AG04450 (cell line): Measurements from ENCODE around the gene ST8SIA3. TPM values are rescaled to one million over a fixed set of nuclear protein-coding genes. Genes with fewer than 3 reads are reported as not detected.

Experiments
- CTCF ChIA-PET: fragments of 300-600, 350-600 bp; formaldehyde crosslinking; extraction: SDS; loops from one replicate; lab custom pipeline; 2022; ENCODE audit warnings: antibody characterized with exemption, inconsistent platforms; lab: Charles Lee
- POLR2A ChIA-PET: fragments of 350-600 bp; formaldehyde crosslinking; extraction: SDS; loops from one replicate; lab custom pipeline; 2021; ENCODE audit warnings: antibody characterized with exemption, inconsistent platforms; lab: Yijun Ruan, JAX
- DNase-seq: peaks from one replicate; pipeline ENCODE4 v3.0.0-alpha.2; 2011; ENCODE audit warnings: low read depth, low spot score
- H3K27ac ChIP-seq: one replicate; pipeline ENCODE4 v1.5.1; 2012; ENCODE audit warnings: low read depth, low read length, control low read depth
- H3K27me3 ChIP-seq: one replicate; pipeline ENCODE4 v1.6.0; 2012; ENCODE audit warnings: low read length; ENCODE audit not compliant: control insufficient read depth, insufficient read depth
- H3K4me3 ChIP-seq: 2 replicates; pipeline ENCODE4 v1.5.1; 2011; ENCODE audit warnings: mild to moderate bottlenecking, low read depth, low read length, control low read depth
- H3K9me3 ChIP-seq: 2 replicates; pipeline ENCODE4 v1.5.1; 2012; ENCODE audit warnings: low read length; ENCODE audit not compliant: control insufficient read depth, insufficient read depth
- polyA plus RNA-seq: library from polyadenylated mRNA; depleted of rRNA; stranded (reverse); fragments of >200 nt; gene quantifications from 2 replicates; pipeline ENCODE4 v1.2.3, GENCODE V29; 2011
- TF ChIP-seq, protein P1 (sequence below): IDR thresholded peaks from 2 replicates; pipeline ENCODE4 v1.5.1; 2011; ENCODE audit warnings: low read depth, low read length, control low read depth, inconsistent platforms

The ST8SIA3 gene
- polyA plus RNA-seq, 1 experiment = not detected

DNA sequence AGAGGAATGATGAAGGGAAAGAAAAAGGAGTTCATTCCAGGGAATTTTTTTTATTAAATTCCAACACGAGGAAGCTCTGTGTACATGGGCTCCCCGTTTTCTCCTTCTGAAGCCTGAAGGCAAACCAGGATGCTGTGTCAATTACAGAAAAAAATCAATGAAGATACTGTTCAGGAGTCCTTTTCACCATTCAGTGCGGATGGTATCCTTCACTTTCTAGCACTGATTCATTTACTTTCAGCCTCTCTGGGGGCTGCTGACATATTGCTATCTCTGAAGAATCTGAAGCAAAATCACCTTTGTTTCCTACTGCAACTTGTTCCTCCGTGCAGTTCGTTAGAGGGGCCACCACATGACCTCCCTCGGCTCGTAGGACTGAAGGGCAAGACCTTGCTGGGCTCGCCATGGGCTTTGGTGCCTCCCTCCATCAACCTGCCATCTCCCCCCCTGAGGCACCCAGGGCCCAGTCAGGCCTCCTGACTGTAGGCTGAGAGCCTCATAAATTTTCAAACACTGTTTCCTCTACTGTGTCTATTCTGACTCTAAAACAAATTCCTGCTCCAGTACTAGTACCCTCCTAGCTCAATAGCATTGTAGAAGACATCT is 25.5 kb upstream of the ST8SIA3 start:
- no peak overlapping the region for H3K4me3 ChIP-seq
- CTCF ChIA-PET = no interaction called here
- H3K27me3 ChIP-seq = no peaks in the 10 kb centered on the region
- no peaks in the 10 kb centered on the region for H3K9me3 ChIP-seq
- DNase-seq = no peak
- TF ChIP-seq, protein P1, sequence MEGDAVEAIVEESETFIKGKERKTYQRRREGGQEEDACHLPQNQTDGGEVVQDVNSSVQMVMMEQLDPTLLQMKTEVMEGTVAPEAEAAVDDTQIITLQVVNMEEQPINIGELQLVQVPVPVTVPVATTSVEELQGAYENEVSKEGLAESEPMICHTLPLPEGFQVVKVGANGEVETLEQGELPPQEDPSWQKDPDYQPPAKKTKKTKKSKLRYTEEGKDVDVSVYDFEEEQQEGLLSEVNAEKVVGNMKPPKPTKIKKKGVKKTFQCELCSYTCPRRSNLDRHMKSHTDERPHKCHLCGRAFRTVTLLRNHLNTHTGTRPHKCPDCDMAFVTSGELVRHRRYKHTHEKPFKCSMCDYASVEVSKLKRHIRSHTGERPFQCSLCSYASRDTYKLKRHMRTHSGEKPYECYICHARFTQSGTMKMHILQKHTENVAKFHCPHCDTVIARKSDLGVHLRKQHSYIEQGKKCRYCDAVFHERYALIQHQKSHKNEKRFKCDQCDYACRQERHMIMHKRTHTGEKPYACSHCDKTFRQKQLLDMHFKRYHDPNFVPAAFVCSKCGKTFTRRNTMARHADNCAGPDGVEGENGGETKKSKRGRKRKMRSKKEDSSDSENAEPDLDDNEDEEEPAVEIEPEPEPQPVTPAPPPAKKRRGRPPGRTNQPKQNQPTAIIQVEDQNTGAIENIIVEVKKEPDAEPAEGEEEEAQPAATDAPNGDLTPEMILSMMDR = no peak
- POLR2A ChIA-PET = no interaction called here
- no peak overlapping the region for H3K27ac ChIP-seq

DNA sequence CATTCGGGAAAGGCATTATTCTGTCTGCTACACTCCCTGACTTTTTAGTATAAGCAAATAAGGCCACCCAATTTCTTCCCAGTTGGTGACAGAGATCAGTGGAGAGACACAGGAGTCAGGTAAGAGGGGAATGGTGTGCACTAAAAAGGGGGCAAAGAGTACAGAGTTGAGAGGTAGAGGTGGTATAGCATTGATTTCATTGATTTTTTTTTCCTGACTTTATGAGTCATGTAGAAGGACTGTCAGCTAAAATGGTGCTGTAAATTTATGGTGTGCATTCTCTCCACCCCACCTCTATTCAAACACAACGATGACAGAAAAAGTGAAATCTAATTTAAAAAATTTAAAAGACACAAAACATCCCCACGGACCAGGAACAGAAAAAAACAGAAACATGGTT is 23.7 kb upstream of the ST8SIA3 start:
- ChIA-PET POLR2A (no interaction called here), CTCF (no interaction called here)
- Histone ChIP-seq H3K27me3 (no peaks in the 10 kb centered on the region), H3K9me3 (no peaks in the 10 kb centered on the region), H3K27ac (no peak overlapping the region), H3K4me3 (no peak overlapping the region)
- TF ChIP-seq, protein P1 = no peak
- no peak for DNase-seq

DNA sequence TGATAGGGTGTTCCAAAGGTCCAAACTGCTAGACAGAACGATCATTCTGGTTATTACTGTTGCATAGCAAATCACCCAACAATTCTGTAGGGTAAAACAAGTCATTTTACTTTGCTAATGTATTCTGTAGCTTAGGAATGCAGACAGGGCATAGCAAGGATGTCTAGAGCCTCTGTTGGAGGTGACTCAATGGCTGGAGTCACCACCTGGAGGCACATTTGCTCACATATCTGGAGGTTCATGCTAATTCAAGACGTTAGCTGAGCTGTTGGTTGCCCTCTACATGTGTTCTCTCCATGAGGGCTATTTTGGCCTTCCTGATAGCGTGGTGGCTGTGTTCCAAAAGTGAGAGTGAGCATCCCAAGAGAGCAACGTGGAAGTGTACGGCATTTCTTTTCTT is 22.5 kb upstream of the ST8SIA3 start:
- CTCF ChIA-PET = no interaction called here

DNA sequence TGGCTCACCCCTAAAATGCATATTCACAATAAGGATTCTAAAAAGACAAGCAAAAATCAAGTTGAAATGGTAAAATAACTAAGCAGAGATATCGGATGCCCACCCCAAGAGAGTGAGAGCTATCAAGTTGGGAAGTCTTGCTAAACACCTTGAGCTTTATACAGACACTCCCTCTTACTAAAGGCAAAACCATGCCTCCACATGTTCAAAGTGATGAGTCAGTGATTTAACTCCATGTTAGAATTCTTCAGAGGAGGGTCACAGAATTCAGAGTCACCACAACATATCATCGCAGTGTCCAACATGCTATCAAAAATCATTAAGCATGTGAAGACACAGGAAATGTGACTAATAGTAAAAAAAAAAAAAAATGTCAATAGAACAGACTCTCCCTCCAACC is 20.6 kb upstream of the ST8SIA3 start:
- DNase-seq = no peak
- TF ChIP-seq, protein P1 = no peak
- no peaks in the 10 kb centered on the region for H3K27me3 ChIP-seq
- ChIA-PET CTCF (no interaction called here), POLR2A (no interaction called here)
- H3K9me3 ChIP-seq = no peaks in the 10 kb centered on the region
- no peak overlapping the region for H3K4me3 ChIP-seq
- no peak overlapping the region for H3K27ac ChIP-seq

More for the DNA sequence above, 22.5 kb upstream of the ST8SIA3 start:
- no peak for DNase-seq
- POLR2A ChIA-PET = no interaction called here
- no peaks in the 10 kb centered on the region for H3K9me3 ChIP-seq
- no peaks in the 10 kb centered on the region for H3K27me3 ChIP-seq
- H3K4me3 ChIP-seq = no peak overlapping the region
- TF ChIP-seq, protein P1 = no peak
- H3K27ac ChIP-seq = no peak overlapping the region

DNA sequence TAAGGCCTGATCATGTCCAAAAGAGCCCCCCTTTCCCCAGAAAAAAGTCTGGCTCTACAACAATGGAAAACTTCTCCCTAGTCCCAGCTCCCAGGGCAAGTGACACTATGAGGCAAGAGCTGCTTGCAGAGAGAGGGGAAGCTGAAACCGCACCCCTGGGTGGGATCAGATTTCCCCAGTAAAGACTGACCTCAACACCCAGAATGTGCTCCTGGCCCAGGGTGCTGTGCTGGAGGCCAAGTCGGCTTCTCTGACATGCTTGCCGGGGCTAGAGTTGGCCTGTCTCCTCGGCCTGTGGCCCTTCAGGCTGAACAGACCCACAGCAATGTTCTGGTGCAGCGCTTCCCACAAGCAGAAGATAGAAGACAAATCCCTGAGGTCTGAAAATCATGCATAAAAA is 18.4 kb upstream of the ST8SIA3 start:
- H3K27me3 ChIP-seq = no peaks in the 10 kb centered on the region
- no peak overlapping the region for H3K27ac ChIP-seq
- H3K4me3 ChIP-seq = no peak overlapping the region
- ChIA-PET CTCF (no interaction called here), POLR2A (no interaction called here)
- H3K9me3 ChIP-seq = no peaks in the 10 kb centered on the region
- DNase-seq = no peak
- TF ChIP-seq, protein P1 = no peak
